ENCODE data around the gene OTUB1. TPM values are rescaled to one million over a fixed set of nuclear protein-coding genes. Genes with fewer than 3 reads are reported as not detected.

OTUB1 gene
- total and polyA plus RNA-seq, 9 of the 15 experiments (the other 6 are each of a cell fraction or from before 2014, with no cell fraction given) = 29.5 to 134 (median 66.1) TPM

GRCh38 chr11:63938479-63939396 lies 47.5 kb upstream of the OTUB1 start, which contains the start of gene NAA40 (continued):
- peak; percentile 43 to 78 for TF ChIP-seq E2F6 (IDR thresholded peaks at IDR 0.05; ENCODE audit: borderline replicate concordance in 1 of 2, extremely low read depth in 1 of 2, insufficient read depth in 1 of 2, insufficient read length in 1 of 2, low read depth in 1 of 2, low read length in 1 of 2, poor library complexity in 1 of 2, severe bottlenecking in 1 of 2)
- TF ChIP-seq KAT7 (CRISPR knock-in tag; IDR thresholded peaks at IDR 0.05; ENCODE audit: borderline replicate concordance) = no peak
- TF ChIP-seq IRF2 (CRISPR knock-in tag; IDR thresholded peaks at IDR 0.05) = no peak
- no peak for TF ChIP-seq ZNF780A (CRISPR knock-in tag; IDR thresholded peaks at IDR 0.05)
- TF ChIP-seq MBD2 (IDR thresholded peaks at IDR 0.05; ENCODE audit: borderline replicate concordance, low read depth) = no peak
- no peak for TF ChIP-seq ZNF518B (CRISPR knock-in tag; IDR thresholded peaks at IDR 0.05)
- TF ChIP-seq FOSL1 (tag; conservative IDR thresholded peaks at IDR 0.05) = no peak

Data from K562 (cell line).